ENCODE results near the gene ARL16.

GRCh38 chr17:81680150-81680549 lies 3.4 kb downstream of the ARL16 start:
- TF ChIP-seq CTCF (IDR thresholded peaks at IDR 0.05) (no peak), REST (IDR thresholded peaks at IDR 0.05; ENCODE audit: insufficient read depth in 1 of 2, low read depth in 2 of 2, low read length in 1 of 2) (no peak)
